HK-2 (cell line): ENCODE results near the gene CCDC178.
A peak's percentile ranks its signal among the peaks of the same experiment; 100 is the strongest.

Experiments used
- DNase-seq: peaks from one replicate; pipeline ENCODE4 v3.0.0-alpha.2; 2018; ENCODE audit not compliant: unreplicated experiment

The CCDC178 gene

DNA sequence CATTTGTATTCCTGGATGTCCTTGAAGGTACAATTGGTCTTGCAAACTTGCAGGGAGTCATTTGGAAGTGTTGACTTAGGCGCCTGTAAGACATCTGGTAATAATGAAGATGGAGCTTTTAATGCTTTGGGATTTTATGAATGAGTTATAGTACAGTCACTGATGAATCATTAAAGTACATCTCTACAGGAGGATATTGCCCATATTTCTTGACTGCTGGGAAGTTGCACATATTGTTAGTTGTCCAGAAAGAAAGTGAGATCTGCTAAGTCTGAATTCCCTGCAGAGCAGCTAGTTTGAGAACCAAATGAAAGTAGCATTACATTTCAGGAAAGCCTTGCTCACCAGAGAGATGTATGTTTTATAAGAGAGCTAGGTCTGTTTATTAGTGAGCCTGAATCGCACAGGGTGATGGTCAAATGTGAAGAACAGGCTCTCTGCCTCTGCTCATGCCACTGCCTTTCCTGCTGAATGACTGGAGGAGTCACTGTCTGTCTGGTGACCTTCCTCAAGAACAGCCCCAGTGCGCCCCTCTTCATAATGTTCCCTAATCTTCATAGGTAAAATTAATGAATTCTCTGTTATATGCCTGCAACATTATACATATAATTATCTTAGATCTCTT lies 528.7 kb downstream of the CCDC178 start:
- DNase-seq = no peak

DNA sequence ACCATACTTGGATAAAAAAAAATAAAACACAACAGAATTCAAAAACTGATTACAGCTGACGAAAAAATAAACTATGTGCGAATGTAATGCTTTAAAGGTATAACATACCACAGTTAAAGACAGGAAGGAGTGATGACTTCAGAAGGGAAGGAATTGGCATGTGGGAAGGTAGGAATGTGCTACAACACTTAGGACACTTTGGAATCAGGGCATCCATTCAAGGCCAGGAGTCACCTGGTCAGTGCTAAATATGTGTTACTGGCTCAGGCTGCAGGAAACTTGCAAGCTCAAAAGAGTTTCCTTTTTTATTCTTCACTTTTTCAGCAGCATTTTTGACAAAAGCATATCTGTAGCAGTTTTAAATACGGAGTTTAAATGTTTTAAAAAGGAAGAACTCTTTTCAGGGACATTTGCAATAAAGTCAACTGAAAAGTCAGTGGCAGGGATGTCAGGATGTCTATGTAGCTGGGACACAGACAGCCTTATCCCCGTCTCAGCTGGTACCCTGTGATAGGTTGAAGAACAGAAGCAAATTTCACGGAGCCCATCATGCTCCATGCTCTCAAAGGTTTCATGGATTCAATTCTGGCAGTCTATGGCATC lies 529.7 kb downstream of the CCDC178 start:
- no peak for DNase-seq

DNA sequence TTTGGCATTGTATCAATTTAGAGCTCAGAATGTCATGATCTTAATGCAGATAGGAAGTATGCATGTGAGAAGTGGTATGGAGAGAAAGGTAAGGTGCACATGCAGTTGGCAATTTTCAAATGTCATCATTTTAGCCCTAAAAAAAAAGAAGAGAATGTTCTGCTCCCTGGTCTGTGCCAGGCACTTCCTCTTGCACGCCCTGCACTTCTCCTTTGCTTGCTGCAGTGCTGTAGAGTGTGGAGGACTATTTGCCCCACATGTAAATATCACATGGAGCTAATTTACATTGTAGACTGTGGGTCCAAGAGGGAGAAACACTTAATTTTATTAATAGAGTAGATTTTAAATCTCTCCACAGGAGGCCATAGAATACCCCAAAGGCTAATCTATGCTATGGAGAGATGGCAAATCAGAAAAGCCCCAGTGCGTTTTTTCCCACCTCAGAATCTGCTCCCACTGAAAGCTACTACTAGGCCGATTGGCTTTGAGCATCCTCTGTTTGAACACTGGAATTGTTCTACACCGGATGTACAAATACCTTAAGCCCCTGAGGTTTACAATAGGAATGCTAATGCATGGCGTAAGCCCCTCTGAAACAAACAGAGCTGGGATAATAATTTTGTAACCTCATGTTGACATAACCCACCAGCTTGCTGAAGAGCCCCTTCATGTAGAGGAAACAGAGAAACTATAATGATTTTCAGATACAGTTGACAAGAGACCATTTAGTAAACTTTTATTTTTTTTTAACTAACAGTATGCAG lies 530.5 kb downstream of the CCDC178 start:
- DNase-seq = no peak

DNA sequence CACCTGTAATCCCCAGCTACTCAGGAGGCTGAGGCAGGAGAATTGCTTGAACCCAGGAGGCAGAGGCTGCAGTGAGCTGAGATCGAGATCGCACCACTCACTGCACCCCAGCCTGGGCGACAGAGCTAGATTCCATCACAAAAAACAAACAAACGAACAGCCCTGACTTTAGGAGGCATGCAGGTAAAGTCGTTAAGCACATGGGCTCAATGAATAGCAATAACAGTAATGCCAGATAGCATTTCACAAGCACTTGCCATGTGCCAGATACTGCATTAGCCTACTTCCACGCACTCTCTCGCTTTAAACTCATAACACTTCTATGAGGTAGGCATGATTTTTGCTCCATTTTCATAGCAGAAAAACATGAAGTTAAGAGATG lies 532.1 kb downstream of the CCDC178 start:
- no peak for DNase-seq

DNA sequence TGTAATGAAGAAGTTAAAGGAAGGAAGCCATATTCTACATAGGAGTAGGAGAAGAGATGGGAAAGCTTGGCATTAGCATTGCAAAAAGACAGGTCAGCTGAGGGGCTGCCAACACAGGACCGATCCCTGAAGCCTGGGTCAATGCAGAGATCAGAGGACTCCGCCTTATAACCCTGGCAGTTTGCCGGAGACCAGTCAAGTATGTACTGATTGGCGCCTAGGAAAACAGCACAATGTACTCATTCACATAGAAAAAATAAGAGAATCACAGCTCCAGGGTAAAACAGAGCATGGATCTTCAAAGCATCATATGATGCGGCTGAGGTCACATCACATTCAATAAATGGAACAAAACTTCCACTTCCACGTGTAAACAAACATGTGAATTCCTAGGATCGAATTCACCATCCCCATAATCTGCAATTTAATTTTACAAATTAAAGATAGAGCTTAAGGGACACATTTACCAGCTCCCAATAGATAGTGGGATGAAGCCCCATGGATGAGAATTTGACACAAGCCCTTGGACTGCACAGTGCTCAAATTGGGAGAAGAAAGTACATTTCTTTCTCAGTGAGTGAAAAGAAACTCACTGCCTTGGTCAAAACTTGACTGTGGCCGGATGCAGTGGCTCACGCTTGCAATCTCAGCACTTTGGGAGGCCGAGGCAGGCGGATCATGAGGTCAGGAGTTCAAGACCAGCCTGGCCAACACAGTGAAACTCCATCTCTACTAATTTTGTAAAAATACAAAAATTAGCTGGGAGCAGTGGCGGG lies 532.7 kb downstream of the CCDC178 start:
- DNase-seq = no peak

DNA sequence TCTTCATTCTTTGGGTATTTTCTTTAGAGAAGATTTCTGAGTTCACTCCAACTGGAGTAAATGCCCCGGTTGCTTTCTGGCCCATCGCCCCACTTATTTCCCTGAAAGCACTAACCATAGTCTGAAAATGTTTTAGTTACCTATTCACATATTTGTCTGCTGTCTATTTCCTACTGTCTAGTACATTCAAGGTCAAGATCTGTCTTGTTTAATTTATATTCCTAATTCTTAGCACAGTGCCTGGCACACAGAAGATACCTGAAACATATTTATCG lies 533.3 kb downstream of the CCDC178 start:
- DNase-seq = no peak

DNA sequence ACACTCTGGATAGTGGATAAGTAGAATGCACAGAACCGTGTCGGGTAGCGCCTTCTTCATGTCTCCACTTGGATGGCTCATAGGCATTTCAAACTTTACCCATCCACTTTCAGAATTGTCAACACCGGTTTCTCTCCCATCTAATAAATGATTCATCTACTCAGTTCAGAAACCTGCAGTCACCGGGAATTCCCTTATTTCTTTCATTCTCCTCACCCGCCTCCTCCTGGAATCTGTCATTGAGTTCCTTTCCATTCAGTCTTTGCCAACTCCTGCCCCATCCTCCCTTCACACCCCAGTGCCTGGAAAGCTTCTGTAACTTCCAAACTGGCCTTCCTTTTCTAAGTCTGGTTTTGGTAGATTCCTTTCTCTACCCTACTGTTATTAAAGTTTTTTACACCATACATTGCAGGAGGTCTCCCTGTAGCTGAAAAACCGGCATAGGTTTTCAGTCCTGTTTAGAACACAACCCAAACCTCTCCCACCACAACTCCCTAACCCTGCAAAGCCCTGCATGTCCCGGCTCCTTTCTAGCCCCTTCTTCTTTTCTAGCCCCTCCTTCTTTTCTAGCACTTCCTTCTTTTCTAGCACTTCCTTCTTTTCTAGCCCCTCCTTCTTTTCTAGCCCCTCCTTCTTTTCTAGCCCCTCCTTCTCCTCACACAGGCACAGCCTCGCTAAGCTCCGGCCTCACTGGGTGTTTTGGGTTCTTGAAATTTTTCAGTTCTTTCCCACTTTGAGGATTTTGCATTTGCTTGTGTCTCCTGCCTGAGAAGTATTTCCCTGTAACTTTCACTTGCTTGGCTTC lies 533.8 kb downstream of the CCDC178 start:
- DNase-seq = peak; percentile 45

DNA sequence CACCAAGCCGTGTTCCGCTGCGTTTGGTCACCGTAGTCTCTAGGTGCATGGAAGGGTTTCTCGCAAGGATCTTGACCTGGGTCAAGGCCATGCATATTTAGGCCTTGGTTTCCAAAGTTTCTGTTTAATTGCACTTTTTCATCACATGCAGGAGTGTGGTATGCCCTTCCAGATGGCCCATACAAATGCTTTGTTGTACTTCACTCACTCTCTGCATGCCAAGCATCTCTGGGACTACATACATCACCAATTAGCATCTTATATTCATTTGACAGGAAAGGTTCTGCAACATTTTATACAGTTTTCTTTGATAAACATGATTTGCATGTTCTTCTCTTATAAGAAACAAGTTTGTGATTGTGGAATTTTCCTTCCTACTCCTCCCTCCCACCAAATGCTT lies 534.9 kb downstream of the CCDC178 start:
- DNase-seq = no peak

DNA sequence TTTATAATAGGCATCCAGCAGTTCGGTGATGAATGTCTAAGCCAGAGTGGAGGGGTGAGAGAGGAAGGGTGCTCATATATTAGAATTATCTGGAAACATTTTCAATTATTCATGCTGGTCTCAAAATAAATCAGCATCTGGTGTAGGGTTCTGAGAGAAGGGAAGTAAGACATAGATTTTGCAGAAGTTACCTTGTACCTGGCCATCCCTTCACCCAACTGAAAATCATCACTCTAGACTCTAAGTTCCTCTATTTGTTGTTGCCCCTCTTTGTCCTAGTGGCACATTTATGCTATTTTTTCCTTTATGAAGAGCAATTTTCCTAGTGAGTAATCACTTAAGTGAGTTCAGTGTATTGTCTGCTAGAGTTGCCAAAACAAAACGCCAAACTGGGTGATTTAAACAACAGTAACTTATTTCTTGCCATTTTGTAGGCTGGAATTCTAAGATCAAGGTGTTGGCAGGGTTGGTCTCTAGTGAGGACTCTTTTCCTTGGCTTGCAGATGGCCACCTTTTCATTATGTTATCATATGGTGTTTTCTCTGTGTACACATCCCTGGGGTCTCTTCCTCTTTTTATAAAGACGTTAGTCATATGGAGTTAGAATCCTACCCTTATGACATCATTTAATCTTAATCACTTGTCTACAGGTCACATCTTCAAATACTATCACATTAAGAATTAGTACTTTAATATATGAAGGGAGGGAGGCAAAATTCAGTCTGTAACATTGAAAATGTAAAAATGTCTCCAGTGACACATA lies 537.8 kb downstream of the CCDC178 start:
- DNase-seq = no peak

DNA sequence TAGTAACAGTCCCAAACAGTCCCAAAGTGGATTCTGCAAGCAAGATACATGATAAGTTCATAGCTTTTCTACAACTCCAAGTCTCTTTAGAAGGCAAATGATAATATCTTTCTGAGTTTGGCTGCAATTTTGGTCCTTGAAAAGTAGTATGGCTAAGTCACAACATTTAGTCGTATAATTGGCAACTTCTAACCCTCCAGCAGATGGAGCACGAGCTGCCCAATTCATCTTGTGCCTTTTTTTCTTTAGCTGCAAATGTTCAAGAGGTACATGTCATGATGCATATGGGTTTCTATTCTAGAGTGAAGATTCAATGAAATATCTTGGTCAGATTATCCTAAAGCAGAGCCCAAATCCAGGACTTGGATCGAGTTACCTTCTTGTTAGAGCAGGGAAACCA lies 540.7 kb downstream of the CCDC178 start:
- DNase-seq = no peak

DNA sequence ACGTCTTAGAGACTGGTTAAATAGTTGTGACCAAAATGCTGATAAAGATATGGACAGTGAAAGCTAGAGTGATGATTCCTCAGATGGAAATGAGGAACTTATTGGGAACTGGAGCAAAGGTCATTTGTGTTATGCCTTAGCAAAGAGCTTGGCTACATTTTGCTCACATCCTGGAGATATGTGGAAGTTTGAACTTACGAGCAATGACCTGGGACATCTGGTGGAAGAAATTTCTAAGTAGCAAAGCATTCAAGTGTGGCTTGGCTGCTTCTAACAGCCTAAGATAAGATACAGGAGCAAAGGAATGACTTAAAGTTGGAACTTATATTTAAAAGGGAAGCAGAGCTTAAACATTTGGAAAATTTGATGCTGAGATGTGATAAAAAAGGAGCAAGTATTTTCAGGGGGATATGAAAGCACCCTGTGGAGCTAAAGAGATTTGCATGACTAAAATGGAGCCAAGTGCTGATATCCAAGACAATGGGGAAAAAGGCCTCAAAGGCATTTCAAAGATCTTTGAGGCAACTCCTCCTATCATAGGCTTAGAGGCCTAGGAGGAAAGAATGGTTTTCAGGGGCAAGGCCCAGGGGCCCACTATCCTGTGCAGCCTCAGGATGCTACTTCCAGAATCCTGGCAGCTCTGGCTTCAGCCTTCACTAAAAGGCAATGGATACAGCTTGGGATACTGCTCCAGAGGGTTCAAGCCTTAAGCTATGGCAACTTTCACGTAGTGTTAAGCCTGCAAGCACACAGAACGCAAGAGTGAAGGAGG lies 543.6 kb downstream of the CCDC178 start:
- no peak for DNase-seq

DNA sequence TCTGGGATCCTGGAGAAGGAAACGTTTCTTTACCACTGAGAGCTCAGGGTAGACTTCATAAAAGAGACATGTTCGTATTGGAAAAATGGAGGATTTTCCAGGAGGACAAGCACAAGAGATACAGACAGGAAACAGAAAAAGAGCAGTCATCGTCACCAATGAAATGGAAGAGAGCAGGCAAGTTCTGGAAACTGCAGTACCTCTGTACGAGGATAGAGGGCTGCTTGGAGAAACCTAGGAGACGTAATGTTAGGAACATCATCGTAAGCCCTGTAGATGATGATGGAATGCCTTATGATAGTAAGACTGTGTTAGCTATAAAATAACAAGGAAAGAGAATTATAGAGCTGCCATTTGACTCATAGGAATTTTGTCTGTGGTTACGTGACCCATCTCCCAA lies 546.6 kb downstream of the CCDC178 start:
- no peak for DNase-seq

DNA sequence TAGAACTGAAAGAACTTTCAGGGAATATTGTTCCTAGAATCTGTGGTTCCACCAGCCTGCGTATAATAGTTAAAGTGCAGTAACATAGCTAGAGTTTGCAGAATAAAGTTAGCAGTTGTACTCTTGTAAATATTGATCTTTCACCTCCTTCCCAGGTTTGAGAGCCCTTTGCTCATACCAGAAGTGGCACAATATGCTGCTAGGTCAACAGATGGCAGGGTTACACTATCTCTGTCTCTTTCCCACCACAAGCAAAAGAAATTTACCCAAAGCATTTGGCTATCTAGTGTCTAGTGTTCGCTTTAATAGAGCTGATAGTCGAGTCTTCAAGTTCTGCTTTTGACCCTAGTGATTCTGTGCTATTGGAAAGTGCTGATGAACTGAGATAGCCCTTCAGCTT lies 548.7 kb downstream of the CCDC178 start:
- no peak for DNase-seq

DNA sequence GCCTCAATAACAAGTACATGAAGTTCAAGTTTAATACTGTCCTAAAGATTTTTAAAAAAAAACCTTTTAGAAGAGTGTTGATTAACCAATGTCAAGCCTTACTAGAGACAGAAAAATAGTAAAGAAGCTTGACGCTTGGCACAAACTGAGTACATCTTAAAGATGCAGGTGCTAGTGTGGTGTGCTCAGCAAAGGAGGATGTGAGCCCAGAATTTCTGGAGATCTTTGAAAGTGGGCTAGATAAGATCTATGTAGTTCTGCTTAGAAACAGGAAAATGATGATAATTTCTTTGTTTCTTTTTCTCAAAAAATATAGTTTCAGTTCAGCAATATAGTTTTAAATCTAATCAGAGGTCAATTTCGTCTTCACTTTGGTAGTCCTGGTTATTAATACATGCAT lies 549.4 kb downstream of the CCDC178 start:
- DNase-seq = no peak

DNA sequence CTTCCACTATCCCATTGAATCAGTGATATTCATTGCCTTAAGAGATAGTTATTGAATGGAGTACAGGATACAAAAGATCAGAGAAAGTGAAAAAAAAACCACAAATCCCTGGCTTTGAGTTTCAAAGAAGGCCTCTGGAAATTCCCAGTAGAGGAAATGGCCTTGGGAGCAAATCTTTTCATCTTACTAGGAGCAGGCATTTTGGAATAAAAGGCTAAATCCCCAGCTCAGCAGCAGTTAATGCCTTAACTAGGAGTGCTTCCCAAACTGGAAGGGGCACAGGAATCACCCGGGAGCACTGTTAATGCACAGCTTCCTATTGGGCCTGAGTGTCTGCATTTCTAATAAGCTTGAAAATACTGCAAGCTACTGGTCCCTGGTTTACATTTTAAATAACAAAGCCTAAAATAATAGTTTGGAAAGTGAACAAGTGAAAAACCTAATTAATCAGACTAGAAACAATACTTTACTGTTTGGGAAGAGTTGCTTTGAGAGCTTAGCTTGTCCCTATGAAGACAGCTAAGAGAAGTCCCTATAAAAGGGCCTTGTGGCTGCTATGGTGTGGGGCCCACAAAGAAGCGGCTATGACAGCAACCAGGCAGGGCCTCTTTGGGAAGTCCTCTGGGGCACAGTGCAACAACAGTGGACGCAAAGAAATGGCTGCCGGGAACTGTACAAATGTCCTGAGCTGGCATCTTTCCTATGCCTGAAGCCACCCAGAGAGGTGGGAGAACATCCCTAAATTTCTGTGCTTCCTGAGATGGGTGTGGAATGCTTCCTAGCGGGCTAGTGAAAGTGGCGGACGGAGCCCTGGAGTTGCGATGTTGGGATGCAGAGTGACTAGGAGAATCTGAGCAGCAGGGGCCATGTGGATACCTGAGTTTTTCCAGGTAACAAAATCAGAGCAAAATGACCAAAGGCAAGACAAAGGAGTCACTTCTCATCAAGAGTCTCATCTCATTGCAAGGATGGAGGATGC lies 550.6 kb downstream of the CCDC178 start:
- DNase-seq = no peak

DNA sequence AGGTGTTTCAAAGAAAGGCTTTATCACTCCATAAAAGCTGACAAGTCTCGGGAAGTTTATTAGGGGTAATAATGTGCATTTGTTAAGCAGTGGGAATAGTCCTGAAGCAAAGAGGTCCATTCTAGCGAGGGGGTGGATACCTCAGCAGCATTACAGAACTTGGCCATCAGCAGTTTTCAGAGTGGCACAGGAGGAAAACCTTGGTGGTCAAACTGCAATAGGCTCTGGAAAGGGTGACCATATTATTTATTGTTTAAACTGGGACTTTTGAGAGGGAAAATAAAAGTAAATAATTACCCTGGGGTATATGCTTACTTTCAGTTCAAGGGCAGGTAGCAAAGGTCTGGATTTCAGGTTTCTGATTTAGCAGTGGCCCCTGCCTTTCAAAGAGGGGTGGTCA lies 552.2 kb downstream of the CCDC178 start:
- no peak for DNase-seq
